Stimulated activated naive B cell treated with anti-CD40 and anti-IgM and Interleukin-4, amounts not matched to agents 10 μg/mL and 1 μg/mL and 100 μg/mL, for 72 hours (primary cell): ENCODE data around the gene BLACAT1.
"Not testable (repeated sequence)": the region's sequence is repeated elsewhere in the genome, so short reads cannot be mapped to it uniquely, and the experiment has no call there.

Experiments used
- ATAC-seq, 2 donors: fragments of 150-1000 bp; cut with Tn5 transposase; replicated peaks; 2 replicates each; pipeline ENCODE4 v1.10.0; 2021; ENCODE audit warnings: moderate library complexity in 1 of 2
- DNase-seq: peaks from one replicate; pipeline ENCODE4 v3.0.0; 2021
- H3K27ac Mint-ChIP-seq: one replicate; pipeline ENCODE4 v1.8.0; 2022; ENCODE audit warnings: mild to moderate bottlenecking, mixed read lengths
- H3K27me3 Mint-ChIP-seq, 2 donors: one replicate each; pipeline ENCODE4 v1.8.0; 2022; ENCODE audit warnings: mixed read lengths in 2 of 2
- H3K36me3 Mint-ChIP-seq, 2 donors: one replicate each; pipeline ENCODE4 v1.8.0; 2022; ENCODE audit warnings: mixed read lengths in 2 of 2, mild to moderate bottlenecking in 1 of 2
- H3K4me1 Mint-ChIP-seq, 2 donors: one replicate each; pipeline ENCODE4 v1.8.0; 2022; ENCODE audit warnings: mixed read lengths in 2 of 2, mild to moderate bottlenecking in 1 of 2
- H3K4me3 Mint-ChIP-seq, 2 donors: one replicate each; pipeline ENCODE4 v1.8.0; 2022; ENCODE audit warnings: mild to moderate bottlenecking in 2 of 2, mixed read lengths in 2 of 2, moderate library complexity in 1 of 2
- H3K9me3 Mint-ChIP-seq, 2 donors: one replicate each; pipeline ENCODE4 v1.8.0; 2022; ENCODE audit warnings: mixed read lengths in 2 of 2, mild to moderate bottlenecking in 1 of 2

Gene BLACAT1

GRCh38 chr1:205492774-205493173, 36.9 kb upstream of the BLACAT1 start:
- Mint-ChIP-seq H3K27me3 (peaks cover 50 to 62% of the 10 kb centered on the region in 2 donors), H3K9me3 (no peaks in the 10 kb centered on the region), H3K4me3 (no peak overlapping the region), H3K4me1 (peaks cover 2 to 6% of the 10 kb centered on the region in 2 donors), H3K36me3 (no peaks in the 10 kb centered on the region), H3K27ac (no peak overlapping the region)
- ATAC-seq = no peak
- DNase-seq = no peak

DNA sequence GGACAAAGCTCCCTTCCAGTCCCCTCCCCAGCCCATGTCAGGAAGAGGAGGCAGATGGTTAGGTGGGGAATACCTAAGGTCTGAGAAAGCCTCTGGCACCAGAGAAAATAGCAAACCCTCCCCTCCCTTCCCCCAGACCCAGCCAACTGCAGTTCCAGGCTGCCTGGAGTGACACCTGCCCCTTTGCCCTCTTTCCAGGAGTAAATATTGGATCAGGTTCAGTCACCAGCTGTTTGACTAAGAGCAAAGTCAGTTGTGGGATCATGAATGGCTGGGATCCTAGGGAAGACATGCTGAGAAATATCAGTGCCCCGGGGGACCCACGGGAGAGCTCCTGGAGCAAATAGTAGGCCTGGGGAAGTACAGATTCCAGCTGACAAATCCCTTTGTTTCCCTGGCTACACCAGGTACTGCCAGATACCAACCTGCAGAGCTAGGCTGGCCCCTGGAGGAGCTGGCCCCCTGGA, 36.4 kb upstream of the BLACAT1 start:
- H3K27me3 Mint-ChIP-seq = peaks cover 50 to 61% of the 10 kb centered on the region in 2 donors
- DNase-seq = no peak
- H3K4me1 Mint-ChIP-seq = peaks cover 2 to 6% of the 10 kb centered on the region in 2 donors
- no peak overlapping the region for H3K27ac Mint-ChIP-seq
- H3K9me3 Mint-ChIP-seq = no peaks in the 10 kb centered on the region
- no peaks in the 10 kb centered on the region for H3K36me3 Mint-ChIP-seq
- no peak overlapping the region for H3K4me3 Mint-ChIP-seq
- ATAC-seq = no peak

- H3K9me3 Mint-ChIP-seq = no peaks in the 10 kb centered on the region
- no peaks in the 10 kb centered on the region for H3K36me3 Mint-ChIP-seq
- ATAC-seq (no peak), DNase-seq (no peak)
- no peak overlapping the region for H3K4me3 Mint-ChIP-seq
- H3K27ac Mint-ChIP-seq = no peak overlapping the region
- peaks cover 2 to 6% of the 10 kb centered on the region in 2 donors for H3K4me1 Mint-ChIP-seq
- H3K27me3 Mint-ChIP-seq = peaks cover 51 to 63% of the 10 kb centered on the region in 2 donors
Measured at GRCh38 chr1:205491794-205492193, 35.9 kb upstream of the BLACAT1 start.

DNA sequence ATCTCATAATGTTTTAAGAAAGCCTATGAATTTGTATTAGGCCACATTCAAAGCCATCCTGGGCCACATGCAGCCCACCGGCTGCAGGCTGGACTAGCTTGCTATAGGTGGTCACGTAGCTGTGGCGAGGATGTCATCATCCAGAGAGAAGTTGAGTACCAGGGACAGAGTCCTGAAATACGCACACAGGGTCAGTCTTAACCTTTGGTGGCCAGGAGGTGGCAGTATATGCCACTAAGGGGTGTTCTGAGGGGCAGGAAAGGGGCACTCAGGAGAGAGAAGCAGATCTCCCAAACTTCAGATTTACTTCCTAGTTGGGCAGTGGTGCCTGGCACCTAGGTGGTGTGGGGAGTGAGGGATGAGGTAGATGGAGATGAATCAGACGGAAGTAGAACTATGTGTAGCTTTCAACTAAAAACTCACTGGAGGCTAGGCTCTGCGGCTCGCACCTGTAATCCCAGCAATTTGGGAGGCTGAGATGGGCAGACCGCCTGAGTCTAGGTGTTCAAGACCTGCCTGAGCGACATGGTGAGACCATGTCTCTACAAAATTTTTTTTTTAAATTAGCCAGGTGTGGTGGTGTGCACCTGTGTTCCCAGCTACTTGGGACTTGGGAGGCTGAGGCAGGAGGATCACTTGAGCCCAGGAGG, 32.4 kb upstream of the BLACAT1 start:
- Mint-ChIP-seq H3K4me1 (peaks cover 2 to 12% of the 10 kb centered on the region in 2 donors), H3K4me3 (no peak overlapping the region), H3K36me3 (no peaks in the 10 kb centered on the region), H3K9me3 (no peaks in the 10 kb centered on the region), H3K27ac (no peak overlapping the region), H3K27me3 (peaks cover 46 to 71% of the 10 kb centered on the region in 2 donors)
- ATAC-seq (peak; percentile 77 to 78), DNase-seq (peak; percentile 20)

DNA sequence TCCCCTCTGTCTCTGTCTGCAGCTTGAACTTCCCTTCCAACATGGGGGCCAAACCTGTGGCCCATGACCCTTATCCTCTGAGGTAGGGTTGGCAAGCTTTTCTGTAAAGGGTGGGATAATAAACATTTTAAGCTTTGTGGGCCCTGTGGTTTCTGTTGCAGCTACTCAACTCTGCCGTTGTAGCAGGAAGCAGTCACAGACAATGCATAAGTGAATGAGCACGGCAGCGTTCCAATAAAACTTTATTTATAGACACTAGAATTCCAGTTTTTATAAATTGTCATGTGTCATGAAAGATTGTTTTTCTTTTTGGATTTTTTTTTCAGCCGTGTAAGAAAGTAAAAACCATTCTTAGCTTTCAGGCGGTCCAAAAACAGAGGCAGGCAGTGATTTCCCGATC, 30.4 kb upstream of the BLACAT1 start:
- DNase-seq (no peak), ATAC-seq (no peak)
- H3K9me3 Mint-ChIP-seq = no peaks in the 10 kb centered on the region
- no peak overlapping the region for H3K27ac Mint-ChIP-seq
- peaks cover 7 to 18% of the 10 kb centered on the region in 2 donors for H3K4me1 Mint-ChIP-seq
- H3K27me3 Mint-ChIP-seq = peaks cover 45 to 67% of the 10 kb centered on the region in 2 donors
- no peaks in the 10 kb centered on the region for H3K36me3 Mint-ChIP-seq
- no peak overlapping the region for H3K4me3 Mint-ChIP-seq

- Mint-ChIP-seq H3K4me1 (peaks cover 15 to 28% of the 10 kb centered on the region in 2 donors), H3K27me3 (peaks cover 48 to 70% of the 10 kb centered on the region in 2 donors), H3K27ac (peak overlapping the region; percentile 42)
Measured at GRCh38 chr1:205484985-205485967, 29.4 kb upstream of the BLACAT1 start.

GRCh38 chr1:205483372-205483771, 27.5 kb upstream of the BLACAT1 start:
- no peak overlapping the region for H3K4me3 Mint-ChIP-seq
- no peak for ATAC-seq
- H3K36me3 Mint-ChIP-seq = no peaks in the 10 kb centered on the region
- no peak overlapping the region for H3K27ac Mint-ChIP-seq
- H3K4me1 Mint-ChIP-seq = peaks cover 20 to 35% of the 10 kb centered on the region in 2 donors
- DNase-seq = no peak
- H3K9me3 Mint-ChIP-seq = no peaks in the 10 kb centered on the region
- H3K27me3 Mint-ChIP-seq = peaks cover 42 to 58% of the 10 kb centered on the region in 2 donors

More at GRCh38 chr1:205484985-205485967, 29.4 kb upstream of the BLACAT1 start:
- no peaks in the 10 kb centered on the region for H3K9me3 Mint-ChIP-seq
- H3K4me3 Mint-ChIP-seq = no peak overlapping the region
- DNase-seq = peak; percentile 60
- peak; percentile 79 to 80 for ATAC-seq
- no peaks in the 10 kb centered on the region for H3K36me3 Mint-ChIP-seq

DNA sequence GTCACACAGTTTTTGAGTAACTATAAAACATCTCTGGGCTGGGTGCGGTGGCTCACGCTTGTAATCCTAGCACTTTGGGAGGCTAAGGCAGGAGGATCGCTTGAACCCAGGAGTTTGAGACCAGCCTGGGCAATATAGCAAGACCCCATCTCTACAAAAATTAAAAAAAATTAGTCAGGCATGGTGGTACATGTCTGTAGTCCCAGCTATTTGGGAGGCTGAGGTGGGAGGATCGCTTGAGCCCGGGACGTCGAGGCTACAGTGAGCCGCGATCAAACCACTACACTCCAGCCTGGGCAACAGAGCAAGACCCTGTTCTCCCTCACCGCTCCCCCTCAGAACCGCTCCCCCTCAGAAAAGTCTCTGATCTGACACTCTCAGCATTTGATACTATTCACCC, 26.7 kb upstream of the BLACAT1 start:
- H3K36me3 Mint-ChIP-seq, H3K9me3 Mint-ChIP-seq, H3K4me3 Mint-ChIP-seq, DNase-seq, H3K27ac Mint-ChIP-seq, ATAC-seq: not testable (repeated sequence)
- H3K27me3 Mint-ChIP-seq = peaks cover 40 to 52% of the 10 kb centered on the region in 2 donors
- peaks cover 23 to 35% of the 10 kb centered on the region in 2 donors for H3K4me1 Mint-ChIP-seq

GRCh38 chr1:205481629-205482151, 25.8 kb upstream of the BLACAT1 start:
- Mint-ChIP-seq H3K4me1 (peaks cover 23 to 35% of the 10 kb centered on the region in 2 donors), H3K27me3 (peaks cover 40 to 47% of the 10 kb centered on the region in 2 donors), H3K9me3 (peaks cover 0 to 1% of the 10 kb centered on the region in 2 donors), H3K36me3 (no peaks in the 10 kb centered on the region), H3K27ac (no peak overlapping the region), H3K4me3 (no peak overlapping the region)
- DNase-seq (no peak), ATAC-seq (no peak)

GRCh38 chr1:205481218-205481617, 25.4 kb upstream of the BLACAT1 start:
- peak overlapping the region in 1 of 2 donors; percentile 56 for H3K4me3 Mint-ChIP-seq
- no peak for ATAC-seq
- H3K9me3 Mint-ChIP-seq = peaks cover 0 to 2% of the 10 kb centered on the region in 2 donors
- DNase-seq = no peak
- H3K4me1 Mint-ChIP-seq = peaks cover 23 to 35% of the 10 kb centered on the region in 2 donors
- H3K27ac Mint-ChIP-seq = peak overlapping the region; percentile 10
- H3K27me3 Mint-ChIP-seq = peaks cover 41 to 47% of the 10 kb centered on the region in 2 donors
- no peaks in the 10 kb centered on the region for H3K36me3 Mint-ChIP-seq

DNA sequence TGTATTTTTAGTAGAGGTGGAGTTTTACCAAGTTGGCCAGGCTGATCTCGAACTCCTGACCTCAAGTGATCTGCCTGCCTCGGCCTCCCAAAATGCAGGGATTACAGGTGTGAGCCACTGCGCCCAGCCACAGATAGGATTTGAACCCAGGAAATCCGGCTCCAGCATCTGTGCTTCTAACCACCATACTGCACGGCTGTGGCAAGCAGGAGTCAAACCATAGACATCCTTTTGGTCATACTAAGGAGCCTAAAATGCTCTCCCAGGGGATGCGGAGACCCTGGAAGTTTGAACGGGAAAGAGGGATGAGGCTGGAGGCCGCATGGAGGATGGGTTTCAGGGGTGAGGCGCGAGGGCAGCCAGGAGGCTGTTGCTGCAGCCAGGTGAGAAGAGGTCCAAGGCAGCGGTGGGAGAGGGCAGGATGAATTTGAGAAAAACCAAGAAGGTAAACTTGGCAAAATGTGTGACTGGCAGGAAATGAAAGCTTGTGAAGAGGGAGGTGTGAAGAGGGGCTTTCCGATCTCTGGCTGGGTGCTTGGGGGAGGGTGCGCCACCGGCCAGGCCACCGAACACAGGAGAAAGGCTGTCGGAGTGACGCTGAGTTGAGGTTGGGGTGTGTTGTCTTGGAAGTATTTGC, 24.6 kb upstream of the BLACAT1 start:
- Mint-ChIP-seq H3K4me3 (peak overlapping the region in 1 of 2 donors; percentile 21), H3K27ac (peak overlapping the region; percentile 70), H3K36me3 (peaks cover 0 to 3% of the 10 kb centered on the region in 2 donors), H3K27me3 (peaks cover 47 to 48% of the 10 kb centered on the region in 2 donors), H3K4me1 (peaks cover 23 to 31% of the 10 kb centered on the region in 2 donors), H3K9me3 (peaks cover 4 to 7% of the 10 kb centered on the region in 2 donors)
- DNase-seq = peak; percentile 39
- ATAC-seq = peak; percentile 68 to 74

DNA sequence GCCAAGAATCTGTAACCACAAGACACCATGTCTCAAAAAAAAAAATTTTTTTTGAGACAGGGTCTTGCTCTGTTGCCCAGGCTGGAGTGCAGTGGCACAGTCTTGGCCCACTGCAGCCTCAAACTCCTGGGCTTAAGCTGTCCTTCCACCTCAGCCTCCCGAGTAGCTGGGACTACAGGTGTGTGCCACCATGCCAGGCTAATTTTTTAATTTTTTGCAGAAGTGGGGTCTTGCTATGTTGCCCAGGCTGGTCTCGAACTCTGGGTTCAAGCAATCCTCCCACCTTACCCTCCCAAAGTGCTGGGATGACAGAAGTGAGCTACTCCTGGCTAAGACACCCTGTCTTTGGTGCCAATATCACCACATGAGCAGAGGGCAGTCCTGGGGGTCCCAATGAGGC, 23.1 kb upstream of the BLACAT1 start:
- peaks cover 43 to 54% of the 10 kb centered on the region in 2 donors for H3K27me3 Mint-ChIP-seq
- not testable (repeated sequence) for H3K4me3 Mint-ChIP-seq

DNA sequence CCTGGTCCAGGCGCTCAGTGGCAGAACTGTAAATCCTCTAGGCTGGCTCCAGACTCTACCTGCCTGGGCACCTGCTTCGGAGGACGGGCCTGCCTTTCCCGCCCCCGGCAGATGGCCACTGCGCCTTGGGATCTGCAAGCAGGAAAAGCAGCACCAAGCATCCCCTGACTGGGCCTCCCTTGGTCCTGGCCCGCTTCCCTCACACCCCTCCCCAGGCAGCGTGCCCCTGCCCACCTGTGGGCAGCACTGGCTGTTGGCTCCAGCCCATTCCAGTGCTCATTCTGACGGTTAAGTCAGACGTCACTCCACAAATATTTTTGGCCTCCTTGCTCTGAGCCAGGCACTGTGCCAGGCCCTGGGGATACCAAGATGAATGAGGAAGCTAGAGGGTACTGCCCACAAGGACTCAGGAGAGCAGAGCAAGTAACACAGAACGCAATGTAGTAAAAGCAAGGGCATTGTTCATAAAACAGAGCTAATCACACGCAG, 22.0 kb upstream of the BLACAT1 start:
- Mint-ChIP-seq H3K36me3 (peaks cover 6 to 10% of the 10 kb centered on the region in 2 donors), H3K4me3 (no peak overlapping the region), H3K4me1 (peaks cover 26 to 28% of the 10 kb centered on the region in 2 donors), H3K27ac (no peak overlapping the region), H3K9me3 (peaks cover 12 to 17% of the 10 kb centered on the region in 2 donors), H3K27me3 (peaks cover 43 to 53% of the 10 kb centered on the region in 2 donors)
- DNase-seq (no peak), ATAC-seq (no peak)

More for the DNA sequence above, 23.1 kb upstream of the BLACAT1 start:
- H3K36me3 Mint-ChIP-seq = peaks cover 6 to 10% of the 10 kb centered on the region in 2 donors
- not testable (repeated sequence) for ATAC-seq, DNase-seq, H3K27ac Mint-ChIP-seq
- H3K4me1 Mint-ChIP-seq = peaks cover 23 to 27% of the 10 kb centered on the region in 2 donors
- peaks cover 12 to 17% of the 10 kb centered on the region in 2 donors for H3K9me3 Mint-ChIP-seq
